K562 (cell line): ENCODE results near the gene RNF227. TPM values are rescaled to one million over a fixed set of nuclear protein-coding genes. Genes with fewer than 3 reads are reported as not detected.

ENCODE experiments used
- ATAC-seq: fragments of 200-7000 bp; cut with Tn5 transposase; 3 replicates; pipeline ENCODE4 v1.9.1; 2020; ENCODE audit warnings: moderate library complexity
- BruUV-seq: library from RNA; stranded (reverse); fragments of 400-500 nt; replicated peaks from 2 replicates; lab custom pipeline; 2021; lab: Mats Ljungman, UMichigan
- CTCF ChIA-PET: fragments of 300-600 bp; formaldehyde crosslinking; extraction: SDS; loops from one replicate; lab custom pipeline; 2021; ENCODE audit warnings: low intra/inter-chr PET ratio; lab: Yijun Ruan, JAX
- POLR2A ChIA-PET: fragments of 300-600, 350-650 bp; sonication (Branson Sonifier 250); formaldehyde crosslinking; extraction: SDS; loops from one replicate; lab custom pipeline; 2021; ENCODE audit warnings: antibody characterized with exemption, inconsistent platforms; lab: Yijun Ruan, JAX
- DNase-seq, 4 experiments: peaks; one replicate each; pipeline versions ENCODE4 v3.0.0 to v3.0.0-alpha.2; 2011 to 2018; ENCODE audit warnings: low spot score in 3 of 4, mixed read lengths in 3 of 4; ENCODE audit errors: extremely low read depth in 1 of 4
- FAIRE-seq: peaks from 2 replicates; lab custom pipeline; 2011; peaks lifted over from hg19 to GRCh38; lab: Jason Lieb, UNC
- H2AFZ ChIP-seq: 2 replicates; pipeline ENCODE4 v1.6.0; 2011; ENCODE audit warnings: low read depth, low read length, control low read depth, inconsistent platforms
- H3K27ac ChIP-seq: fragments of 200-600 bp; 3 replicates; pipeline ENCODE4 v1.8.0; 2011; ENCODE audit warnings: low read depth, mild to moderate bottlenecking, control low read depth, inconsistent platforms, low read length, moderate library complexity, mixed read lengths; ENCODE audit errors: extremely low read depth
- H3K27me3 ChIP-seq, 2 experiments: fragments of 300-600 bp in 1 of 2; 2 replicates in 1 of 2; 3 replicates in 1 of 2; pipeline versions ENCODE4 v1.6.0 to v1.8.0; 2011; ENCODE audit warnings: inconsistent platforms in 2 of 2, low read length in 2 of 2, mild to moderate bottlenecking in 1 of 2, mixed read lengths in 1 of 2, moderate library complexity in 1 of 2; ENCODE audit not compliant: control insufficient read depth in 2 of 2, insufficient read depth in 2 of 2
- H3K36me3 ChIP-seq: fragments of 300-600 bp; 3 replicates; pipeline ENCODE4 v1.8.0; 2011; ENCODE audit warnings: mild to moderate bottlenecking, low read length, inconsistent platforms; ENCODE audit not compliant: control insufficient read depth, insufficient read depth
- H3K4me1 ChIP-seq, 2 experiments: fragments of 200-600 bp in 1 of 2; replicated peaks in 1 of 2; 2 replicates in 1 of 2; 3 replicates in 1 of 2; pipeline versions ENCODE4 v1.5.1 to v1.8.0; 2011; ENCODE audit warnings: inconsistent platforms in 2 of 2, low read length in 2 of 2, mild to moderate bottlenecking in 1 of 2, mixed read lengths in 1 of 2, moderate library complexity in 1 of 2; ENCODE audit not compliant: control insufficient read depth in 2 of 2, insufficient read depth in 2 of 2
- H3K4me2 ChIP-seq: 2 replicates; pipeline ENCODE4 v1.6.1; 2011; ENCODE audit warnings: low read length, control low read depth, inconsistent platforms, mixed read lengths; ENCODE audit not compliant: insufficient read depth
- H3K4me3 ChIP-seq: fragments of 200-600 bp; sonication (generic), shearing (Covaris generic); 2 replicates; pipeline ENCODE4 v1.5.1; 2016; ENCODE audit warnings: control low read depth, inconsistent platforms
- H3K79me2 ChIP-seq: fragments of 200-600 bp; 3 replicates; pipeline ENCODE4 v1.8.0; 2011; ENCODE audit warnings: low read length, inconsistent platforms; ENCODE audit not compliant: control insufficient read depth, insufficient read depth
- H3K9ac ChIP-seq, 2 experiments: 2 replicates each; pipeline versions ENCODE4 v1.6.0 to v1.6.1; 2011; ENCODE audit warnings: low read depth in 2 of 2, low read length in 2 of 2, control low read depth in 1 of 2, inconsistent platforms in 1 of 2, mild to moderate bottlenecking in 1 of 2, mixed read lengths in 1 of 2; ENCODE audit not compliant: insufficient read depth in 1 of 2
- H3K9me1 ChIP-seq: one replicate; pipeline ENCODE4 v1.6.0; 2011; ENCODE audit warnings: inconsistent platforms, mild to moderate bottlenecking, low read length, moderate library complexity; ENCODE audit not compliant: control insufficient read depth, insufficient read depth
- H3K9me3 ChIP-seq: replicated peaks from 2 replicates; pipeline ENCODE4 v1.5.1; 2011; ENCODE audit warnings: low read depth, low read length, inconsistent platforms; ENCODE audit not compliant: control insufficient read depth, insufficient read depth
- H4K20me1 ChIP-seq: replicated peaks from 2 replicates; pipeline ENCODE4 v1.6.1; 2011; ENCODE audit warnings: low read length, inconsistent platforms, mixed read lengths; ENCODE audit not compliant: control insufficient read depth, insufficient read depth
- DMBX1 ChIP-seq: fragments of 250-450 bp; sonication (Bioruptor Pico); IDR thresholded peaks from 2 replicates; pipeline ENCODE4 v1.8.0; 2022; ENCODE audit warnings: inconsistent platforms, mild to moderate bottlenecking, moderate library complexity, borderline replicate concordance
- GTF2A2 ChIP-seq: IDR thresholded peaks from 2 replicates; pipeline ENCODE4 v1.6.1; 2016; ENCODE audit warnings: mild to moderate bottlenecking, missing genetic modification characterization, missing compliant biosample characterization
- MYC ChIP-seq, 2 experiments: fragments of 250-450 bp in 1 of 2; sonication (Bioruptor Pico) in 1 of 2; IDR thresholded peaks; 2 replicates each; pipeline versions ENCODE4 v1.5.1 to v1.6.1; 2012 to 2021; ENCODE audit warnings: low read depth in 2 of 2, borderline replicate concordance in 1 of 2, improper control_type of control experiment in 1 of 2, low read length in 1 of 2, mild to moderate bottlenecking in 1 of 2, moderate library complexity in 1 of 2
- SMAD1 ChIP-seq: fragments of 150-350 bp; IDR thresholded peaks from 2 replicates; pipeline ENCODE4 v1.6.1; 2014; ENCODE audit warnings: low read length, low read depth; ENCODE audit not compliant: partially characterized antibody
- SMARCC2 ChIP-seq: fragments of 450-650 bp; IDR thresholded peaks from 2 replicates; pipeline ENCODE4 v1.6.1; 2017; ENCODE audit warnings: antibody characterized with exemption, moderate library complexity, mild to moderate bottlenecking, low read depth
- SRSF7 ChIP-seq: fragments of 200-400 bp; formaldehyde crosslinking; optimal IDR thresholded peaks from 2 replicates; pipeline ENCODE3; 2017; ENCODE audit warnings: mild to moderate bottlenecking, low read depth, low read length
- TAF9B ChIP-seq: fragments of 450-650 bp; IDR thresholded peaks from 2 replicates; pipeline ENCODE4 v1.6.1; 2018; ENCODE audit warnings: mild to moderate bottlenecking; ENCODE audit not compliant: partially characterized antibody
- THRAP3 ChIP-seq: fragments of 450-650 bp; IDR thresholded peaks from 2 replicates; pipeline ENCODE4 v1.6.1; 2016; ENCODE audit warnings: mild to moderate bottlenecking, inconsistent platforms, borderline replicate concordance
- ZC3H4 ChIP-seq: sonication (generic); formaldehyde crosslinking; IDR thresholded peaks from 2 replicates; pipeline ENCODE4 v1.9.0; 2021; ENCODE audit warnings: missing genetic modification reagents, borderline replicate concordance
- ZNF124 ChIP-seq: sonication (generic); formaldehyde crosslinking; IDR thresholded peaks from 2 replicates; pipeline ENCODE4 v1.8.1; 2022; ENCODE audit warnings: missing genetic modification reagents
- ZNF699 ChIP-seq: fragments of 250-450 bp; sonication (Bioruptor Pico); IDR thresholded peaks from 2 replicates; pipeline ENCODE4 v1.8.0; 2021; ENCODE audit warnings: mild to moderate bottlenecking, moderate library complexity; ENCODE audit not compliant: insufficient replicate concordance
- WGBS: fragments of 100-300 bp; shearing (Covaris generic); methylation state at CpG from one replicate; pipeline ENCODE4 v1.1.6; 2016; ENCODE audit warnings: low coverage, mixed read lengths; ENCODE audit not compliant: insufficient coverage; ENCODE audit errors: missing lambda C conversion rate; 5-methylcytosine and 5-hydroxymethylcytosine counted together
- in situ Hi-C: fragments of 300-500 bp; cut with MboI; formaldehyde crosslinking; loops from 4 replicates; pipeline ENCODE4 v1.15.0; 2018; ENCODE audit warnings: inconsistent platforms, mixed read lengths
- intact Hi-C: fragments of 100-400 bp; cut with micrococcal nuclease; formaldehyde crosslinking; loops from 2 replicates; pipeline ENCODE4 v1.14.2; 2022
- polyA plus RNA-seq, 8 experiments: library from polyadenylated mRNA; depleted of rRNA in 4 of 8; stranded (reverse) in 5 of 8; unstranded in 3 of 8; fragments of >200 nt; fragmentation: Nextera tagmentation in 2 of 8; fragmentation: Illumina TruSeq in 1 of 8; extraction: Ambion mirVana in 2 of 8; extraction: Trizol in 1 of 8; gene quantifications; 2 replicates each; pipeline versions ENCODE4 v1.2.1 to v1.2.3, GENCODE V29; 2011 to 2014; ENCODE audit warnings: inconsistent platforms in 1 of 8, missing spikeins in 1 of 8
- total RNA-seq, 7 experiments: library from RNA; depleted of rRNA in 6 of 7; stranded (reverse); fragments of >200 nt in 6 of 7; fragmentation: Illumina TruSeq in 2 of 7; extraction: Trizol in 2 of 7; gene quantifications; 2 replicates each; pipeline versions ENCODE4 v1.2.1 to v1.2.3, GENCODE V29; 2011 to 2021; ENCODE audit warnings: low replicate concordance in 1 of 7
- TF ChIP-seq, protein P1 (sequence below): fragments of 200-400 bp; formaldehyde crosslinking; IDR thresholded peaks from 2 replicates; pipeline ENCODE4 v1.6.1; 2017; ENCODE audit warnings: mild to moderate bottlenecking, low read depth, low read length, moderate library complexity
- TF ChIP-seq, protein P2 (sequence below): fragments of 450-650 bp; IDR thresholded peaks from 2 replicates; pipeline ENCODE4 v1.6.1; 2017; ENCODE audit warnings: antibody characterized with exemption
- TF ChIP-seq, protein P3 (sequence below): fragments of 250-450 bp; sonication (Bioruptor Pico); IDR thresholded peaks from 2 replicates; pipeline ENCODE4 v1.5.0; 2021; ENCODE audit warnings: mild to moderate bottlenecking, borderline replicate concordance

Gene RNF227
- total and polyA plus RNA-seq, 9 of the 15 experiments (the other 6 are each of a cell fraction or from before 2014, with no cell fraction given), result 1.1 to 6.7 (median 2.3) TPM

DNA sequence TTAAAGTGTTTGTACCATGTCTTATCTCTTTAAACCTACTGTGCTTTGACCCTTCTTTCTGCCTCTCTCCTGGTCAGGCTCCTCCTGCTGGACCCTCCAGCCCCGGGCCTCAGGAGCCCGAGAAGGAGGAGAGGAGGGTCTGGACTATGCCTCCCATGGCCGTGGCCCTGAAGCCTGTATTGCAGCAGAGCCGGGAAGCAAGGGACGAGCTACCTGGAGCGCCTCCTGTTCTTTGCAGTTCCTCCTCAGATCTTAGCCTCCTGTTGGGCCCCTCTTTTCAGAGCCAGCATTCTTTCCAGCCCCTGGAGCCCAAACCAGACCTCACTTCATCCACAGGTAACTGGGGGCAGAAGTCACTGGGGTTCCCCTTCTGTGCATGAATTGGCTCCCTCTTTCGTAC is 29.6 kb upstream of the RNF227 start:
- BruUV-seq, result no TSS peak
- intact Hi-C loops, result no loop called here
- POLR2A ChIA-PET, result interaction anchor here (0.5 to 1.6 kb wide), 3 partner anchors 8 to 19 kb away, joined by 3 to 6 read pairs (median 3); no protein-coding TSS in a partner anchor
- TF ChIP-seq THRAP3 (no peak), TAF9B (no peak), DMBX1 (CRISPR knock-in tag) (no peak), ZC3H4 (CRISPR knock-in tag) (no peak), SMARCC2 (no peak), ZNF699 (CRISPR knock-in tag) (no peak), MYC (IDR thresholded peaks at IDR 0.05; ENCODE audit: low read depth, low read length) (no peak), MYC (CRISPR knock-in tag; IDR thresholded peaks at IDR 0.05; ENCODE audit: borderline replicate concordance, low read depth) (no peak), ZNF124 (CRISPR knock-in tag) (no peak), SRSF7 (no peak), SMAD1 (no peak), GTF2A2 (tag) (no peak)
- TF ChIP-seq, protein P1, sequence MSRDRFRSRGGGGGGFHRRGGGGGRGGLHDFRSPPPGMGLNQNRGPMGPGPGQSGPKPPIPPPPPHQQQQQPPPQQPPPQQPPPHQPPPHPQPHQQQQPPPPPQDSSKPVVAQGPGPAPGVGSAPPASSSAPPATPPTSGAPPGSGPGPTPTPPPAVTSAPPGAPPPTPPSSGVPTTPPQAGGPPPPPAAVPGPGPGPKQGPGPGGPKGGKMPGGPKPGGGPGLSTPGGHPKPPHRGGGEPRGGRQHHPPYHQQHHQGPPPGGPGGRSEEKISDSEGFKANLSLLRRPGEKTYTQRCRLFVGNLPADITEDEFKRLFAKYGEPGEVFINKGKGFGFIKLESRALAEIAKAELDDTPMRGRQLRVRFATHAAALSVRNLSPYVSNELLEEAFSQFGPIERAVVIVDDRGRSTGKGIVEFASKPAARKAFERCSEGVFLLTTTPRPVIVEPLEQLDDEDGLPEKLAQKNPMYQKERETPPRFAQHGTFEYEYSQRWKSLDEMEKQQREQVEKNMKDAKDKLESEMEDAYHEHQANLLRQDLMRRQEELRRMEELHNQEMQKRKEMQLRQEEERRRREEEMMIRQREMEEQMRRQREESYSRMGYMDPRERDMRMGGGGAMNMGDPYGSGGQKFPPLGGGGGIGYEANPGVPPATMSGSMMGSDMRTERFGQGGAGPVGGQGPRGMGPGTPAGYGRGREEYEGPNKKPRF, result no peak
- TF ChIP-seq, protein P2, sequence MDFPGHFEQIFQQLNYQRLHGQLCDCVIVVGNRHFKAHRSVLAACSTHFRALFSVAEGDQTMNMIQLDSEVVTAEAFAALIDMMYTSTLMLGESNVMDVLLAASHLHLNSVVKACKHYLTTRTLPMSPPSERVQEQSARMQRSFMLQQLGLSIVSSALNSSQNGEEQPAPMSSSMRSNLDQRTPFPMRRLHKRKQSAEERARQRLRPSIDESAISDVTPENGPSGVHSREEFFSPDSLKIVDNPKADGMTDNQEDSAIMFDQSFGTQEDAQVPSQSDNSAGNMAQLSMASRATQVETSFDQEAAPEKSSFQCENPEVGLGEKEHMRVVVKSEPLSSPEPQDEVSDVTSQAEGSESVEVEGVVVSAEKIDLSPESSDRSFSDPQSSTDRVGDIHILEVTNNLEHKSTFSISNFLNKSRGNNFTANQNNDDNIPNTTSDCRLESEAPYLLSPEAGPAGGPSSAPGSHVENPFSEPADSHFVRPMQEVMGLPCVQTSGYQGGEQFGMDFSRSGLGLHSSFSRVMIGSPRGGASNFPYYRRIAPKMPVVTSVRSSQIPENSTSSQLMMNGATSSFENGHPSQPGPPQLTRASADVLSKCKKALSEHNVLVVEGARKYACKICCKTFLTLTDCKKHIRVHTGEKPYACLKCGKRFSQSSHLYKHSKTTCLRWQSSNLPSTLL, result no peak
- TF ChIP-seq, protein P3, sequence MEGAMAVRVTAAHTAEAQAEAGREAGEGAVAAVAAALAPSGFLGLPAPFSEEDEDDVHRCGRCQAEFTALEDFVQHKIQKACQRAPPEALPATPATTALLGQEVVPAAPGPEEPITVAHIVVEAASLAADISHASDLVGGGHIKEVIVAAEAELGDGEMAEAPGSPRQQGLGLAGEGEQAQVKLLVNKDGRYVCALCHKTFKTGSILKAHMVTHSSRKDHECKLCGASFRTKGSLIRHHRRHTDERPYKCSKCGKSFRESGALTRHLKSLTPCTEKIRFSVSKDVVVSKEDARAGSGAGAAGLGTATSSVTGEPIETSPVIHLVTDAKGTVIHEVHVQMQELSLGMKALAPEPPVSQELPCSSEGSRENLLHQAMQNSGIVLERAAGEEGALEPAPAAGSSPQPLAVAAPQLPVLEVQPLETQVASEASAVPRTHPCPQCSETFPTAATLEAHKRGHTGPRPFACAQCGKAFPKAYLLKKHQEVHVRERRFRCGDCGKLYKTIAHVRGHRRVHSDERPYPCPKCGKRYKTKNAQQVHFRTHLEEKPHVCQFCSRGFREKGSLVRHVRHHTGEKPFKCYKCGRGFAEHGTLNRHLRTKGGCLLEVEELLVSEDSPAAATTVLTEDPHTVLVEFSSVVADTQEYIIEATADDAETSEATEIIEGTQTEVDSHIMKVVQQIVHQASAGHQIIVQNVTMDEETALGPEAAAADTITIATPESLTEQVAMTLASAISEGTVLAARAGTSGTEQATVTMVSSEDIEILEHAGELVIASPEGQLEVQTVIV (CRISPR knock-in tag), result no peak

More for the DNA sequence above, 29.6 kb upstream of the RNF227 start:
- H3K27me3 ChIP-seq, result no peaks in the 10 kb centered on the region
- no peak overlapping the region for H3K4me2 ChIP-seq
- no peaks in the 10 kb centered on the region for H3K9me1 ChIP-seq
- H3K36me3 ChIP-seq, result peaks cover 59% of the 10 kb centered on the region
- no peaks in the 10 kb centered on the region for H3K9me3 ChIP-seq
- no peak overlapping the region for H2AFZ ChIP-seq
- WGBS, result 80% methylated on average over 3 of the region's 7 CpGs
- DNase-seq (no peak), ATAC-seq (no peak), FAIRE-seq (no peak)
- no peaks in the 10 kb centered on the region for H3K4me1 ChIP-seq
- in situ Hi-C loops, result no loop called here
- H3K27ac ChIP-seq, result no peak overlapping the region
- no peaks in the 10 kb centered on the region for H3K79me2 ChIP-seq
- no peaks in the 10 kb centered on the region for H4K20me1 ChIP-seq
- H3K4me3 ChIP-seq, result no peak overlapping the region
- CTCF ChIA-PET, result no interaction called here
- no peak overlapping the region for H3K9ac ChIP-seq
